GM18951 (cell line): ENCODE data around the gene GET3.
"Not testable (repeated sequence)": the region's sequence is repeated elsewhere in the genome, so short reads cannot be mapped to it uniquely, and the experiment has no call there.

Experiments used
- POLR2A ChIP-seq: IDR thresholded peaks from 4 replicates; pipeline ENCODE4 v1.6.1; 2011; ENCODE audit warnings: mild to moderate bottlenecking; ENCODE audit not compliant: insufficient read length, insufficient read depth; ENCODE audit errors: extremely low read depth
- in situ Hi-C: fragments of 300-500 bp; cut with MboI; formaldehyde crosslinking; loops from one replicate; pipeline ENCODE4 v1.12.0; 2022; ENCODE audit warnings: low sequenced_read_pairs, mixed read lengths, inconsistent platforms; ENCODE audit not compliant: unreplicated experiment

GET3 gene

DNA sequence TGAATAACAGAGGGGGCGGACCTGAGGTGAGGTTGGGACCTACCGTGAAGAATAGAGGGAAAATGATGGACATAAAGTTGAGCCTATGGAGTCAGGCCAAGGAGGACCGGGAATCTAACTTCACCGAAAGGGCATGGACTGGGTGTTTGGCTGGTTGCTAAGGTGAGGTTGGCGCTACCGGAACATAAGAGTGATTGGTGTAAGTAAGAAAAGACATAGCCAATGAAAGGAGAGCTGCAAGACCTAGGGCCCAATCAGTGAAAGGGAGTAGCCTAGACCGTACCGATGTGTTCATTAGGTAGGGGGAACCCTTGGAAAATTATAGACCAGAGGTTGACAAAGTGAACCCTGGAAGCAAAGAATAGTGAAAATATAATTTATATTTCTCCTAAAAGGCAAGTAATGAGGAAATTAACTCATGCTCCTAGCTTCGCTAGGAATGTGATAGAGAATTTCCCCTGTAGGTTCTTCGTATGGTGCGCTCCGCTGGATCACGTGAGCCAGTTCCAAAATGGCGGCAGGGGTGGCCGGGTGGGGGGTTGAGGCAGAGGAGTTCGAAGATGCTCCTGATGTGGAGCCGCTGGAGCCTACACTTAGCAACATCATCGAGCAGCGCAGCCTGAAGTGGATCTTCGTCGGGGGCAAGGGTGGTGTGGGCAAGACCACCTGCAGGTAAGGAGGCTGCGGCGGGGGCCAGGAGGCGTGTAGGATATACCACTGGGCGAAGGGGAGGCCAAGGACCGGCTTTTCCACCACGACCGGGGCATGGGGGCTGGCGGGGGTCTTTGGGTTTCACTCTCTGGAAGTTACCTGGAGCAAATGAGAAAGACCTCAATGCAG lies at the start of gene GET3:
Gene GET3, plus strand, starts transcription at position 503 of the 840 bp plus-strand sequence. Its CDS starts 9 bp downstream, at position 512.
- peak; percentile 84 for TF ChIP-seq POLR2A
- in situ Hi-C loops: no loop called here

DNA sequence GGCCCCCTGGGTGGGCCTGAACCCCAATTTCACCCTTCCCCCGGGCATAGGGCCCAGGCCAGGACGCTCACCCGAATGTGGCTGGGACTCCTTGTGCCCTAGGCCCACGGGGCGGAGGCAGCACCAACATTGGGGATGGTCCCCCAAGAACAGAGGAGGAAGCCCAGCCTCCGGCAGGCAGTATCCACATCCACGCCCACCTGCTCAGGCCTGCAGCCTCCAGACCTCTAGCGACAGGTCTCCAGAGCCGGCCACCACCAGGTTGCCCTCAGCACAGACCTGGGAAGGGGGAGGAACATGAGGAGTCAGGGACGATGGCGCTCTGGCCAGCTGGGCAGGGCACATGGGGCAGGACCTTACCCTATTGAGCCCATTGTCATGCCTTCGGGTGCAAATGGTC lies 48.3 kb upstream of the GET3 start:
- in situ Hi-C loops: no loop called here
- no peak for TF ChIP-seq POLR2A

DNA sequence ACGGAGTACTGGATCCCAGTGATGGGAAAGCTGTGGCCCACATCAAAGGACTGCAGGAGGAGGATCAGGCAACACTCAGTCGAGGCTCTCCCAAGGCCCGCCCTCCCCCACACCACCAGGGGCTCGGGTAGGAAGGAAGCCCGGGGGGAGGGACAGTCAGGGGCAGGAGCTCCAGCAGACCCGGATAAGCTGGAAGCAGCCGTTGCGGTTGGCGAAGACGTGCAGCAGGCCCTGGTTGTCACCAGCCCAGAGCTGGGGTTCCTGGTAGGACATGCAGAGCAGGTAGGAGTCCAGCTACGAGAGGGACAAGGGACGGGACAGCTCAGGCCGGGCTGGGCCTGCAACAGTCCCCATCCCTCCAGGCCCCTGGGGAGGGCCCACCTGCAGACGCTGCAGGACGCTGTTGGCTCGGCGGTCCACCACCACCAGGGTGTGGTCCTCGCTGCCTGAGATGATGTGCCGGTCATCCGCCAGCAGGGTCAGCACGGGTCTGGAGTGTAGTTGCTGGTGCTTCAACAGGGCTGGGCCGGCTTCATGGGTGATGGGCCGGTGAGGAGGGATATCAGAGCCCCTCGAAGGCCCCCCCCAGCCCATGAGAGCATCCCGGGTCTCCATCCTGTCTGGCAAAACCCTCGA lies 47.6 kb upstream of the GET3 start:
- no peak for TF ChIP-seq POLR2A
- in situ Hi-C loops: no loop called here

DNA sequence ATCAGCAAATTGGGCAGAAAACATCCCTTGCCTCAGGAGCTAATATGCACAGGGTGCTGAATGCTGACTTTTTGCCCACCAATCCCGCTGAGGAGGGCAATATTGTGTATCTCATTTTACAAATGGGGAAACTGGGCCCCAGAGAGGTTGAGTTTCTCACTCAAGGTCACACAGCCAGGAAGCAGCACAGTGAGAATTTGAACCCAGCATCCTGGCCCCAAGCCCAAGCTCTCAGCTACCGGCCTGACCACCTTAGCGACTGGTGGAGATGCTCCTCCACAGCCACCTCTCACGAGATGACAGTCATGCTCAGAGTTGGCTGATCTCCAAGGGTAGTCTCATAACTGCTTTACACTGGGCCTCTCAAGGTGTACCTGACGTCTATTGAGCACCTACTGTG lies 44.3 kb upstream of the GET3 start:
- TF ChIP-seq POLR2A: no peak
- in situ Hi-C loops: no loop called here

DNA sequence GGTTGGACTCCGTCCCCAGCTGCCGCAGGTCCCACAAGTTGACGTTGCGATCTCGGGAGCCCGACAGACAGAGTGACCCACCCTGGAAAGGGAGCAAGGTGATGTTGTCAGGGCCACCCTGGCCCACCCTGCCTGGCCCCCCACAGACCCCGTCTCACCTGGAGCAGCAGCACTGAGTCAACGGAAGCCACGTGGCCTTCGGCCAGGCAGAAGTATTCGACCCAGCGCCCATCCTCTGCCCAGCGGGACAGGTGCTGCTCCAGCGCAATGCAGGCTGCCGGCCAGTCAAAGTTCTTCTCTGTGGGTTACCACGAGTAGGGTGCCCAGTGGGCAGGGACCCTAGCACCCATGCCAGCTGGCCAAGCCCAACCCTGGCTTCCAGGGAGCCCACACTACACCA lies 42.7 kb upstream of the GET3 start:
- in situ Hi-C loops: no loop called here
- no peak for TF ChIP-seq POLR2A

DNA sequence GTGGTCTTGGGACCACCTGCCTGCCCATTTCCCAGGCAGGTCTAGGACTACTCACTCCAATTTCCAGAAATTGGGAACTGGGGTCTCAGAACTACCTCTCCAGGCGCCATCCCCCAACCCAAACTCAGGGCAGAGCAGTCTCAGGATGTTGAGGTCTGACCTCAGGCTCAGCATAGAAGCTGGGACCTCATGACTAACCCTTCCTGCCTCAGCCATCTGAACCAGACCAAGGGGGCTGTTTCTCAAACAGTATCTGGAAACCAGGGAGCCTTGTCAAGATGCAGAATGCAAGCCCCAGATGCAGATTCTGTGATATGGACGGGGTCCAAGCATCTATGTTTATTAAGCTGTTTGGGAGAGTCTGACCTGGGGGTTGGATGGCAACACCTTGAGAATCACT lies 42.2 kb upstream of the GET3 start:
- in situ Hi-C loops: no loop called here
- TF ChIP-seq POLR2A: no peak

DNA sequence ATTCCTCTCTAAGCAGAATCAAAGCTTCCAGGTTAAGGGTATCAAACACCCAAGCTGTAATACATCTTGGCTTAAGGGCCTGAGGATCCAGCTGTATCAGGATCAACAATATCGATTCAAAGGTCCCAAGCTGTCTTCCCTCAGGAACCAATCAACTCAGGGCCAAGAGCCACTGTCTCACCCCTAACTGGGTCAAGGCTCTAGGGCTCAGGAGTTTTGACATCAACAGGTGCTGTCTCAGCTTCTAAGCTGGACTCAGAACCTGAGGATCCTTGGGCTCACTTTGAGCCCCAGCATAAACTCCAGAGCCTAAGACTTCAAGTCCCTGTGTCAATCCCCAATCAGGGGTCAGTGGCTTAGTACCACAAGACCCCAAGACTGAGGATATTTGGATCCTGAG lies 41.8 kb upstream of the GET3 start:
- TF ChIP-seq POLR2A: no peak
- in situ Hi-C loops: no loop called here

DNA sequence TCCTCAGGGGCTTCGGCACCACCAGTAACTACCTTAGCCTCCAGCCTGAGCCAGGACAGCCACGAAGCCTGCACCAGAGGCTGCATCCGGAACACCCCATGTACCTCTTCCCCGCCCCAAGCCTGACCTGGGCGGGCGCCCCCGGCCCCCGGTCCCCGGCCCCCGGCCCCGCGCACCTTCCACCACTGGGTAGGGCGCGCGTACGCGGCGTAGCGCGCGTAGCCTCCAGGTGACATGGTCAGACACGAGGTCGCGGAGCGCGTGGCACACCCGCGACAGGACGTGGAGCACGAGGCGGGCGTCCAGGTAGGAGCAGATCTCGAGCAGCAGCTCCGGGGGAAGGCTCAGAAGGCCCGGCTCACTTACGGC lies 41.3 kb upstream of the GET3 start:
- in situ Hi-C loops: no loop called here
- TF ChIP-seq POLR2A: no peak

DNA sequence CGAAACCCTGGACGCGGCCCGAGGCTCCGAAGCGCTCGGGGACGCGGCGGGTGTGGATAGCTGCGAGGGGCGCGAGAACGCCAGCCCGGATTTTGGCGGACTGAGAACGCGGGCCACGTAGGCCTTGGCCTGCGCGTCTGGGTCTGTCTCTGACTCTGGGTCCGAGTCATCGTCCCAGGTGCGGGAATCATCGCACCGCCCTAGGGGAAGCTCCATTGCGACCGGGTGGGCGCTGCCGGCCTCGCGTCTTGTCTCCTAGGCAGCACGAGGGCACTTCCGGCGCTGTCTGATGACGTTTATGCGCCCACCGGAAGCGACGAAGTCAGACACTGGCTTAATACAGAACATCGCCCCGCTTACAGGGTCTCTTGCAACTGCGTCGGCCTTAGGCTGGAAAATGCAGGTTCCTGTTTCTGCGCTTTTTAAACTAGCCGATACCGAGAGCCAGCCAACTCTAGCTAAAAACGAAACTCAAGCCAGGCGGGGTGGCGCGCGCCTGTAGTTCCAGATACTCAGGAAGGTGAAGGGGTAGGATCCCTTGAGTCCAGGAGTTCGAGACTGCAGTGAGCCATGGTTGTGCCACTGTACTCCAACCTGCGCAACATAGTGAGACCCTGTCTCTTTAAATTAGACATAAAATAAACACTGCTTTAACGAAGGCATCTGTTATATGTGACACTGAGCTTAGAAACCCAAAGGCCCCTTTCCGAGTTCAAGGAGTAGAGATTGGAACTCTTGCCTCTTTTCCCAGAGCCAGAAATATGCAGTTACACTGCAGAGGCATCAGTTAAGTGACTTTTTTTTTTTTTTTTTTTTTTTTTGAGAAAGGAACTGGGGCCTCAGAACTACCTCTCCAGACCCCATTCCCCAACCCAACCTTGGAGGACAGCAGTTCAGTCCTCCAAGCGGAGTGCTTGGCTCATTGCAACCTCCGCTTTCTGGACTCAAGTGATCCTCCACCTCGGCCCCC lies 40.6 kb upstream of the GET3 start, which contains the start of gene FBXW9:
Gene FBXW9, minus strand, starts transcription at position 266 of the 970 bp plus-strand sequence. Its CDS starts 50 bp downstream, at position 216.
- in situ Hi-C loops: no loop called here

DNA sequence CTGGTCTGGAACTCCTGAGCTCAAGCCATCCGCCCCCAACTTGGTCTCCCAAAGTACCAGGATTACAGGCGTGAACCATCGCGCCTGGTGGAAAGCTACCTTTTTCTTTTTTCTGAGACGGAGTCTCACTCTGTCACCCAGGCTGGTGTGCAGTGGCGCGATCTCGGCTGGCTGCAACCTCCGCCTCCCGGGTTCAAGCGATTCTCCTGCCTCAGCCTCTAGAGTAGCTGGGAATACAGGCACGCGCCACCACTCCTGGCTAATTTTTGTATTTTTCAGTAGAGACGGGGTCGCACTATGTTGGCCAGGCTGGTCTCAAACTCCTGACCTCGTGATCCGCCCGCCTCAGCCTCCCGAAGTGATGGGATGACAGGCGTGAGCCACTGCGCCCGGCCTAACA lies 39.9 kb upstream of the GET3 start:
- in situ Hi-C loops: not testable (repeated sequence)

More for the DNA sequence above, 40.6 kb upstream of the GET3 start, which contains the start of gene FBXW9:
- peak; percentile 77 for TF ChIP-seq POLR2A

DNA sequence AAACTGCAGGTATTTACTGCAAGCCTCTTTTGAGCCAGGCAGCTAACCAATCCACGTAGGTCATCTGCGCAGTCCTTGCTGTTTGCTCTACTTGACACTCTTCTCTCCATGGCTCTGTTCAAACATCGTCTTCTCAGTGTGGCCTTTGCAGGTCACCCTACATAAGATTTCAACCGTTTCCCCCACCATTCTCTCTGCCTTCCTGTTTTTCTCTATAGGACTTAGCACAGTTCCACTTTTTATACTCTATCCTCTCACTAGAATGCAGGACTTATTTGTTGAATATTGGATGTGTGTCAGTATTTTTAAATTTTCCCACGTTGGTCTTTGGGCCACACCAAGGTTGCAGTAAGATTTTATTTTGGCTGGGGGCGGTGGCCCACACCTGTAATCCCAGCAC lies 39.2 kb upstream of the GET3 start:
- TF ChIP-seq POLR2A: no peak
- in situ Hi-C loops: no loop called here

DNA sequence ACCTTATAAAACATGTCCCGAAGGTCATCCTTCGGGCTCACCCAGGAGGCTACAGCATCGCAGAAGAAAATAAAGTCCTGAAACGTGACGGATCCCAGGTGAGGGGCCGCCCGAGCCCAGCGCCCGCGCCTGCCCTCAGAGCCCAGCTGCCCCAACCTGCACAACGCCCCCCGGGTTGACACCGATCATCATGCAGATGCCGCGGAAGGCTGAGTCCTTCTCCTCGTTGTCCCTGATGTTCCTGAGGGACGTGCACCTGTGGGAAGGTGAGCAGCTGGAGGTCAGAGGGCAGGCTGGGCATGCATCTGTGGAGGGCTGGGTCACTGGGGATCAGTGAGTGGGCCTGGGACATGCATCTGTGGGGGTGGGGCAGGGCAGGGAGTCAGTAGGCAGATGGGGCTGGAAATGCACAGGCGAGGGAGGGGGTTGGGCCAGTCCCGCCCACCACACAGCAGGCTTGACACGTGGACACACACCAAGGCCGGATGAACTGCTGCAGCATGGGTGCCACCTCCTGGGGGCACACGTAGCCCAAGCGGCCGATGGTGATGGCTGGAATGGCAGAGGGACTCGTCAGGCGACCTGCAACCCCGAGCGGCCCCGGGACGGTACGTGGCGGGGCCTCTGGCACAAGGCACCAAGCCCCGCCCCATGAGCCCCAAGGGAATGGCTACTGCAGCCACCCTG lies 35.6 kb upstream of the GET3 start:
- no peak for TF ChIP-seq POLR2A
- in situ Hi-C loops: no loop called here
